ENCODE data around the gene NKD1.
"Not testable (repeated sequence)": the region's sequence is repeated elsewhere in the genome, so short reads cannot be mapped to it uniquely, and the experiment has no call there.

NKD1 gene

GRCh38 chr16:50526249-50526648 is 21.9 kb upstream of the NKD1 start:
- ATAC-seq (ENCODE audit: low read depth), result no peak
- no peak overlapping the region for H3K4me3 Mint-ChIP-seq

DNA sequence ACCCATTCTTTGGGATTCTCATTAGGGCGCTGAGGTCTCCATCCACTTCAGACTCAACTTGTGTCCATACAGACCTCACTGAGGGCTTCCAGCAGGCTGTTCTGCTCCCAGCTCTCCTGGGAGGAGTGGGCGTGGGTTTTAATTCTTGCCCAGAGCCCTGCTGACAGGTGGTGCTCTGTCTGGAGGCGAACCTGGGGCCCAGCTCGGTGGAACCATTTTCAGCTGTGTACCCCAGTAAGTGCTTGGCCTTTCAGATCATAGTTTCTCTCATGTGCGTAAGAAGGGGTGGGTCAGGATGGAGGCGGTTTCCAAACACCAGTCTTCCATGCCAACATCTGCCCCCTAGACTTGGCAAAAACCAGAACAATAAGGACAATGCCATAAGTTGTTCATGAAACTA is 21.4 kb upstream of the NKD1 start:
- Mint-ChIP-seq H3K4me3 (no peak overlapping the region), H3K36me3 (no peaks in the 10 kb centered on the region), H3K27ac (no peak overlapping the region), H3K4me1 (no peaks in the 10 kb centered on the region), H3K27me3 (peaks cover 14% of the 10 kb centered on the region), H3K9me3 (peaks cover 5% of the 10 kb centered on the region)
- DNase-seq (ENCODE audit: low spot score in 2 of 2) (no peak), ATAC-seq (ENCODE audit: low read depth) (no peak)

More at GRCh38 chr16:50526249-50526648, 21.9 kb upstream of the NKD1 start:
- peaks cover 5% of the 10 kb centered on the region for H3K9me3 Mint-ChIP-seq
- peaks cover under 1% of the 10 kb centered on the region for H3K36me3 Mint-ChIP-seq
- no peaks in the 10 kb centered on the region for H3K4me1 Mint-ChIP-seq
- no peak overlapping the region for H3K27ac Mint-ChIP-seq
- DNase-seq (ENCODE audit: low spot score in 2 of 2), result no peak
- peaks cover 15% of the 10 kb centered on the region for H3K27me3 Mint-ChIP-seq

GRCh38 chr16:50528820-50529219 is 19.4 kb upstream of the NKD1 start:
- Mint-ChIP-seq H3K27me3 (peaks cover 13% of the 10 kb centered on the region), H3K4me3 (no peak overlapping the region), H3K9me3 (peaks cover 5% of the 10 kb centered on the region), H3K4me1 (no peaks in the 10 kb centered on the region), H3K36me3 (no peaks in the 10 kb centered on the region), H3K27ac (no peak overlapping the region)
- ATAC-seq (ENCODE audit: low read depth) (no peak), DNase-seq (ENCODE audit: low spot score in 2 of 2) (no peak)

GRCh38 chr16:50529334-50529733 is 18.9 kb upstream of the NKD1 start:
- Mint-ChIP-seq H3K27me3 (peaks cover 13% of the 10 kb centered on the region), H3K27ac (no peak overlapping the region), H3K4me1 (no peaks in the 10 kb centered on the region), H3K9me3 (peaks cover 5% of the 10 kb centered on the region), H3K4me3 (no peak overlapping the region), H3K36me3 (no peaks in the 10 kb centered on the region)
- DNase-seq (ENCODE audit: low spot score in 2 of 2), result no peak
- no peak for ATAC-seq (ENCODE audit: low read depth)

GRCh38 chr16:50530277-50531236 is 17.6 kb upstream of the NKD1 start:
- Mint-ChIP-seq H3K4me3 (no peak overlapping the region), H3K27ac (no peak overlapping the region)
- no peak for ATAC-seq (ENCODE audit: low read depth)

GRCh38 chr16:50531359-50531758 is 16.8 kb upstream of the NKD1 start:
- Mint-ChIP-seq H3K9me3 (peaks cover 5% of the 10 kb centered on the region), H3K4me1 (no peaks in the 10 kb centered on the region), H3K27ac (no peak overlapping the region), H3K27me3 (peaks cover 10% of the 10 kb centered on the region), H3K4me3 (no peak overlapping the region), H3K36me3 (no peaks in the 10 kb centered on the region)
- DNase-seq (ENCODE audit: low spot score in 2 of 2) (no peak), ATAC-seq (ENCODE audit: low read depth) (no peak)

More at GRCh38 chr16:50530277-50531236, 17.6 kb upstream of the NKD1 start:
- Mint-ChIP-seq H3K27me3 (peaks cover 11% of the 10 kb centered on the region), H3K36me3 (no peaks in the 10 kb centered on the region), H3K9me3 (peaks cover 5% of the 10 kb centered on the region), H3K4me1 (no peaks in the 10 kb centered on the region)
- no peak for DNase-seq (ENCODE audit: low spot score in 2 of 2)

DNA sequence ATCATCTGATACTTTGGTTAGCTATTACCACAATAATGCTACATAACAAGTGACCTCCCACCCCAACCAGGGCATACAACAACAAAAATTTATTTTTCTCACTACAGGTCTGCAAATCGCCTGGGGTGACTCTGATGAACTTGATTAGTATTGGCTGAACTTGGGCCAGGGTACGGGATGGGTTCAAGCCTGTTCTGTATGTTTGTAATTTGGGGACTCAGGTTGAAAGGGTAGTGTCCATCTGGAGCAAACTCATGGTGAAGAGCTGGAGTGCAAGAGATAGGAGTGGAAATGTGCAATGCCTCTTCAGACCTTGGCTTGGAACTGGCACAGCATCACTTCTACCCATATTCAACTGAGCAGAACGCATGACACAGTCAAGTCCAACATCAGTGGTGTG is 16.3 kb upstream of the NKD1 start:
- Mint-ChIP-seq H3K27me3 (peaks cover 8% of the 10 kb centered on the region), H3K27ac (no peak overlapping the region), H3K4me3 (no peak overlapping the region), H3K4me1 (no peaks in the 10 kb centered on the region), H3K36me3 (no peaks in the 10 kb centered on the region), H3K9me3 (peaks cover 5% of the 10 kb centered on the region)
- ATAC-seq (ENCODE audit: low read depth), result no peak
- DNase-seq (ENCODE audit: low spot score in 2 of 2), result no peak

GRCh38 chr16:50532576-50532975 is 15.6 kb upstream of the NKD1 start:
- H3K27ac Mint-ChIP-seq, result no peak overlapping the region
- ATAC-seq (ENCODE audit: low read depth), result no peak
- no peaks in the 10 kb centered on the region for H3K36me3 Mint-ChIP-seq
- H3K27me3 Mint-ChIP-seq, result peaks cover 8% of the 10 kb centered on the region
- no peak overlapping the region for H3K4me3 Mint-ChIP-seq
- no peaks in the 10 kb centered on the region for H3K4me1 Mint-ChIP-seq
- H3K9me3 Mint-ChIP-seq, result peaks cover 5% of the 10 kb centered on the region
- DNase-seq (ENCODE audit: low spot score in 2 of 2), result no peak

GRCh38 chr16:50533317-50533716 is 14.9 kb upstream of the NKD1 start:
- no peak for DNase-seq (ENCODE audit: low spot score in 2 of 2)
- Mint-ChIP-seq H3K9me3 (peaks cover 5% of the 10 kb centered on the region), H3K4me3 (no peak overlapping the region), H3K27me3 (peaks cover 8% of the 10 kb centered on the region), H3K4me1 (no peaks in the 10 kb centered on the region), H3K36me3 (no peaks in the 10 kb centered on the region), H3K27ac (no peak overlapping the region)
- ATAC-seq (ENCODE audit: low read depth), result no peak

- H3K27ac Mint-ChIP-seq, result no peak overlapping the region
Measured at GRCh38 chr16:50534091-50534490, 14.1 kb upstream of the NKD1 start.

GRCh38 chr16:50534556-50534955 is 13.6 kb upstream of the NKD1 start:
- Mint-ChIP-seq H3K9me3 (peaks cover 3% of the 10 kb centered on the region), H3K36me3 (no peaks in the 10 kb centered on the region), H3K4me3 (no peak overlapping the region), H3K27ac (no peak overlapping the region), H3K27me3 (peaks cover 6% of the 10 kb centered on the region), H3K4me1 (no peaks in the 10 kb centered on the region)
- no peak for ATAC-seq (ENCODE audit: low read depth)
- no peak for DNase-seq (ENCODE audit: low spot score in 2 of 2)

More at GRCh38 chr16:50534091-50534490, 14.1 kb upstream of the NKD1 start:
- DNase-seq (ENCODE audit: low spot score in 2 of 2) (no peak), ATAC-seq (ENCODE audit: low read depth) (no peak)
- Mint-ChIP-seq H3K9me3 (peaks cover 4% of the 10 kb centered on the region), H3K4me1 (no peaks in the 10 kb centered on the region), H3K36me3 (no peaks in the 10 kb centered on the region), H3K4me3 (no peak overlapping the region), H3K27me3 (peaks cover 7% of the 10 kb centered on the region)

GRCh38 chr16:50534958-50535357 is 13.2 kb upstream of the NKD1 start:
- Mint-ChIP-seq H3K27me3 (peaks cover 7% of the 10 kb centered on the region), H3K36me3 (no peaks in the 10 kb centered on the region), H3K4me3 (no peak overlapping the region), H3K4me1 (no peaks in the 10 kb centered on the region), H3K9me3 (peaks cover 3% of the 10 kb centered on the region), H3K27ac (no peak overlapping the region)
- DNase-seq (ENCODE audit: low spot score in 2 of 2) (no peak), ATAC-seq (ENCODE audit: low read depth) (no peak)

GRCh38 chr16:50535506-50536257 is 12.5 kb upstream of the NKD1 start:
- H3K36me3 Mint-ChIP-seq, result no peaks in the 10 kb centered on the region
- DNase-seq (ENCODE audit: low spot score in 2 of 2), result no peak
- H3K27me3 Mint-ChIP-seq, result peaks cover 8% of the 10 kb centered on the region
- no peaks in the 10 kb centered on the region for H3K9me3 Mint-ChIP-seq
- H3K4me1 Mint-ChIP-seq, result no peaks in the 10 kb centered on the region
- no peak for ATAC-seq (ENCODE audit: low read depth)
- no peak overlapping the region for H3K27ac Mint-ChIP-seq
- H3K4me3 Mint-ChIP-seq, result no peak overlapping the region

GRCh38 chr16:50536258-50536645 is 11.9 kb upstream of the NKD1 start:
- not testable (repeated sequence) for H3K4me3 Mint-ChIP-seq; H3K36me3 Mint-ChIP-seq; DNase-seq (ENCODE audit: low spot score in 2 of 2); H3K9me3 Mint-ChIP-seq; ATAC-seq (ENCODE audit: low read depth); H3K4me1 Mint-ChIP-seq; H3K27me3 Mint-ChIP-seq; H3K27ac Mint-ChIP-seq

Data from memory B cell (primary cell).